GM12875 (cell line): ENCODE data around the gene JCAD.

Experiments
- H3K4me3 ChIP-seq: one replicate; pipeline ENCODE4 v1.5.1; 2011; ENCODE audit warnings: low read depth, low read length, control low read depth
- TF ChIP-seq, protein P1 (sequence below): IDR thresholded peaks from 2 replicates; pipeline ENCODE4 v1.5.1; 2011; ENCODE audit warnings: low read depth, mild to moderate bottlenecking, control low read depth, inconsistent platforms, low read length, moderate library complexity, borderline replicate concordance; ENCODE audit not compliant: insufficient read depth

The JCAD gene

DNA sequence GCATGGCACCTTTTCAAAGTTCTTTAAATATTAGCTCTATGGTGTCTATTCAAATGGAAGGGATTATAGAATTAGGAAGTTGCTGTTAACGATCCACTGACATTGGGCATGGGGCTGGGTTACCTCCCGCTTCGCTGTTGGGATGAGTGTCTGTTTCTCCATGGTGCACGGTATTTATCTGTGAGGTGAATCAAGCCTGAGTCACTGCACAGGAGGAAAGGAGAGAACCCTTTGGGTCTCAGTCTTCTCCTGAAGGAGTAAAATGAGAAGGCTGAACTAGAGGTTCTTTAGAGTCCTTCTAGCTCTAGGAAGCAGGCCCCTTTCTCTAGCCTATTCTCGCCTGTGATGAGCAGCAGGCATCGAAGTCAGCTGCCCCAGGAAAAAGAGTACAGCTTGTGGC, 7.3 kb downstream of the JCAD start:
- TF ChIP-seq, protein P1, sequence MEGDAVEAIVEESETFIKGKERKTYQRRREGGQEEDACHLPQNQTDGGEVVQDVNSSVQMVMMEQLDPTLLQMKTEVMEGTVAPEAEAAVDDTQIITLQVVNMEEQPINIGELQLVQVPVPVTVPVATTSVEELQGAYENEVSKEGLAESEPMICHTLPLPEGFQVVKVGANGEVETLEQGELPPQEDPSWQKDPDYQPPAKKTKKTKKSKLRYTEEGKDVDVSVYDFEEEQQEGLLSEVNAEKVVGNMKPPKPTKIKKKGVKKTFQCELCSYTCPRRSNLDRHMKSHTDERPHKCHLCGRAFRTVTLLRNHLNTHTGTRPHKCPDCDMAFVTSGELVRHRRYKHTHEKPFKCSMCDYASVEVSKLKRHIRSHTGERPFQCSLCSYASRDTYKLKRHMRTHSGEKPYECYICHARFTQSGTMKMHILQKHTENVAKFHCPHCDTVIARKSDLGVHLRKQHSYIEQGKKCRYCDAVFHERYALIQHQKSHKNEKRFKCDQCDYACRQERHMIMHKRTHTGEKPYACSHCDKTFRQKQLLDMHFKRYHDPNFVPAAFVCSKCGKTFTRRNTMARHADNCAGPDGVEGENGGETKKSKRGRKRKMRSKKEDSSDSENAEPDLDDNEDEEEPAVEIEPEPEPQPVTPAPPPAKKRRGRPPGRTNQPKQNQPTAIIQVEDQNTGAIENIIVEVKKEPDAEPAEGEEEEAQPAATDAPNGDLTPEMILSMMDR: no peak

DNA sequence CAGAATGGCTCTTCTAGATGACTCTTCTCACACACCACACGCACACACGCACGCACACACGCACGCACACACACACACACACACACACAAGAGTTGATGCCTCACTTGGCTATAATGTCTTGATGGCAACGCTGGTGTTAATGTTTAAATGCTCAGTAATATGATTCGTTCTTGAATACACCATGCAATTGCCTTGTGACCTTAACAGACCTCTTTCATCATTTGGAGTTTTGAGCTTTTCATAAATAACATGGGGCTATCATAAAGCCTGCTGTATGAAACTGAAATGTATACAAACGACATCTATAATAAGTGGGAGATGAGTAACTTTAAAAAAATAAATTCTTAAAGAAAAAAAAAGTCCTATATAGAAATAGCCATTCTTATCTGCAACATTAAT, 8.2 kb downstream of the JCAD start:
- H3K4me3 ChIP-seq: no peak overlapping the region
- TF ChIP-seq, protein P1: no peak

More for the DNA sequence above, 7.3 kb downstream of the JCAD start:
- H3K4me3 ChIP-seq: no peak overlapping the region

DNA sequence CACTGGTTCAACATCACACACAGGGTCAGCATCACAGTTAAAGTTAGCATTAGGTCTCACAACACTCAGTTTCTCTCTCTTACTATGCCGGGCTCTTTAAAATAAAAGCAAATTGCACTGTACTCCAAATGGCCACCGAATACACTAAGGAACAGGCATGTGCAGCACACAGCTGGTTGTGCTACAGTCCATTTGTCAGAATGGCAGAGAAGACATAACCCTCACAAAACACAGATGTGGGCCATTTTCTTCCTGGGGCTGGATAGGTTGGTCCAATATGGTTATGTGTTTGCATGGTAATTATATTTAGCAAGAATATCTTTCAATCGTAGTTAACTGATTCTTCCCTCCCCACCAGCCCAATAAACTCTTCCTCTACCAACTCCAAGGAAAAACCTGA, 9.0 kb downstream of the JCAD start:
- H3K4me3 ChIP-seq: no peak overlapping the region
- TF ChIP-seq, protein P1: no peak

DNA sequence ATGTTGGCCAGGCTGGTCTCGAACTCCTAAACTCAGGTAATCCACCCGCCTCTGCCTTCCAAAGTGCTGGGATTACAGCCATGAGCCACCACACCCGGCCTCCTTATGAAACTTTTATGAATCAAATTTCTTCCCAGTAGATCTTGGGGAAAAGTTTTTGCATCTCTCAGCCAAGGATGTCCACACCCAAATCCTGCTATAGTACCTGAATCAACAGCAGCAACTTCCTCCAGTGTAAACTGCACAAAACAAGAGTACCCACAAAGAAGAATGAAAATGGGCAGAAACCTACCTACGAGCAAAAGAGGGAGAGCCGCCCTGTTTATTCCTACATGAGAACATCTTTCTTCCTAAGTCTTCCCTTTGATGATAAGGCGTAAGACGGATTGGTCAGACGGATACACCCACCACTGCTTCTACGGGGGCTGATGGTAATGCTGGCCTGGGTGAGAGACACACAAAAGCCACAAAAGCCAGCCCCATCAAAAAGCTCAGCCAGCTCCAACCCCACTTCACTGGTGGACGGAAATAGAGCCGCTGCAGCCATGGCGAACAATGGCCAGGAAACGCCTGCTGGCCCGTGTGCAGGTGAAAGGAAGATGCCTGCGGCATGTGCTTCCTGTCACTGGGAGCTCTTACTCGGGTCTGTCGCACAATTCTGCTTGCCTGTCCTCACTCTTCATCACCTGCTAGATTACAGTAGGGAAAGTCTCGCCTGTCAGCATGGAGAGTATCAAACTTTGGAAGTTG, 10.4 kb downstream of the JCAD start:
- TF ChIP-seq, protein P1: no peak
- no peak overlapping the region for H3K4me3 ChIP-seq

DNA sequence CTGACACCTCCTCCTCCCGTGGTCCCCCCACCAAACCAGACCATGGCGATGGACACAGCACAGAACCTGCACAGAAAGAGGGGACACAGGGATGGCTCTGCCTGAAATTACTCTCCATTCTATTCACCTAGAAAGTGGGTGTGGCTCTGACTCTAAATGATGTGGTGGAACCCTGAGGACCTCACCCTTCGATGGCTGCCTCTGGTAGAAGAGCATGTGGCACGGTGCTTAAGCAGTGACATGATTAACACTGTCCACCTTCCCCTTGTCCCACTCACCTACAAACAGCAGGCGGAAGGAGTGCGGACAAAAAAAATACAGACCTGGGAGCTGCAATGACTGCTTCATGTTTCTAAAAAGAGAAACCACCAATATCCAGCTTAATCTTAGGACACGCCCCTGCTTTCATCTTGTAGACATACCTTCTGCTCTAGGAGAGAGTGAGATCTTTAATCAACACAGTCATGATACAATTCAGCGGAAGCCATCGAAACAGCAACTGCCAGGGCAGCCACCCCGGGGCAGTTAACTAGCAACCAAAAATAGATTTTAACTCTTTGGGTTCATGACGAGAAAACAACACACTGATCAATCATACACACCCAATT, 11.4 kb downstream of the JCAD start:
- TF ChIP-seq, protein P1: no peak
- no peak overlapping the region for H3K4me3 ChIP-seq

DNA sequence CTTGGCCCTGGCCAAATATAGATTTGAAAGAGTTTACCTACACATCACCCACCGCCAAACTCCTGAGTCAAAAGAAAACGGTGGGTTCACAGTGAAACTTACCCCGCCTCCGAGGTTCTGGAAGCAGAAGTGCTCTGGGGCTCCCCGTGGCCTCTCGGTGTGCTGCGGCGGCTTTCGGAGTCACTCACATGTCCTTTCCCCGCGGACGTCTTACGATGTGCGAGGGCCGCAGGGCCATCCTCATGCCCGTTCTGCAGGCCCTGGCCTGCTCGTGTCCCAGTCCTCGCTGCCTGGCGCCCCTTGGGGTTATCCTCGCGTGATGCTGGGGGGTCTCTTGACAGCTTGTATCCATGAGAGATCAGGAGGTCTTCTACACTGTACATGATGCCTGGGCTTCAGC, 12.0 kb downstream of the JCAD start:
- TF ChIP-seq, protein P1: no peak
- H3K4me3 ChIP-seq: no peak overlapping the region

DNA sequence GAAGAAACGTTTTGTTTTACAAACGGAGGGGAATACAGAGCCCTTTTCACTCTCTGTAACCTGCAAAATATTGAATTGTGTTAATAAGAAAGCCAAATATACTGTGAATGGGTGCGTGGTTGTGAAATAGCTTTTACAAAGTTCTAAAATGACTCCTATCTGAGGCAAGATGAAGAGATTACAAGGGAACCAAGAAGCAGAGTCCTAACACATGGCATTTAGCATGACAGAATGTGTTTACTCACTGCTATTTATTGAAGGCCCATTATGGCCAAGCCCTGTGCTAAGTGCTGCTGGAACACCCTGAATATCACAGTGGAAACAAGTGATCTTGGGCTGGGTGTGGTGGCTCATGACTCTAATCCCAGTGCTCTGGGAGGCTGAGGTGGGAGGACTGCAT, 12.9 kb downstream of the JCAD start:
- H3K4me3 ChIP-seq: no peak overlapping the region
- TF ChIP-seq, protein P1: no peak
